ENCODE data around the gene DCAF17.

Gene DCAF17

GRCh38 chr2:171431677-171432167, 2.3 kb upstream of the DCAF17 start:
- no peak for DNase-seq
- TF ChIP-seq CTCF (IDR thresholded peaks at IDR 0.05) = no peak
- Histone ChIP-seq H3K9me3 (no peaks in the 10 kb centered on the region), H3K36me3 (peaks cover 0 to 8% (median 2%) of the 10 kb centered on the region in 3 donors), H3K27ac (no peak overlapping the region), H3K4me1 (peaks cover 0 to 12% (median 6%) of the 10 kb centered on the region in 4 donors), H3K4me3 (no peak overlapping the region), H3K27me3 (no peaks in the 10 kb centered on the region)
- intact Hi-C loops (cut with DNase I; ENCODE audit: low total_unique reads) = loop anchor here (5.0 kb wide), 2 partner anchors 91 to 459 kb away; partner anchors contain the start of gene CYBRD1

- no peak for DNase-seq
- H3K9me3 ChIP-seq = no peaks in the 10 kb centered on the region
- H3K27me3 ChIP-seq = no peaks in the 10 kb centered on the region
- intact Hi-C loops (cut with DNase I; ENCODE audit: low total_unique reads) = loop anchor here (5.0 kb wide), 2 partner anchors 90 to 460 kb away; partner anchors contain the start of gene CYBRD1
- TF ChIP-seq CTCF (IDR thresholded peaks at IDR 0.05) = no peak
- H3K36me3 ChIP-seq = peaks cover 4 to 12% (median 7%) of the 10 kb centered on the region in 3 donors
- no peak overlapping the region for H3K27ac ChIP-seq
- peaks cover 0 to 12% (median 6%) of the 10 kb centered on the region in 4 donors for H3K4me1 ChIP-seq
- no peak overlapping the region for H3K4me3 ChIP-seq
Observed at GRCh38 chr2:171432206-171432968, 1.6 kb upstream of the DCAF17 start.

- intact Hi-C loops (cut with DNase I; ENCODE audit: low total_unique reads) = loop anchor here (5.0 kb wide), 2 partner anchors 89 to 461 kb away; partner anchors contain the start of gene CYBRD1
- no peaks in the 10 kb centered on the region for H3K27me3 ChIP-seq
- DNase-seq = no peak
- no peaks in the 10 kb centered on the region for H3K9me3 ChIP-seq
- H3K36me3 ChIP-seq = peaks cover 6 to 12% (median 7%) of the 10 kb centered on the region in 3 donors
- H3K4me1 ChIP-seq = peaks cover 0 to 12% (median 6%) of the 10 kb centered on the region in 4 donors
- no peak for TF ChIP-seq CTCF (IDR thresholded peaks at IDR 0.05)
- H3K4me3 ChIP-seq = peak overlapping the region; percentile 75 to 93
- peak overlapping the region; percentile 94 to 95 for H3K27ac ChIP-seq
Observed at GRCh38 chr2:171432969-171433762, 860 bp upstream of the DCAF17 start.

GRCh38 chr2:171433763-171434012, 338 bp upstream of the DCAF17 start, which contains the start of gene METTL8:
TSS of gene METTL8 (minus strand) at chr2:171433990. CDS start at chr2:171392185, 41,805 bp downstream.
- Histone ChIP-seq H3K36me3 (peaks cover 6 to 14% (median 11%) of the 10 kb centered on the region in 3 donors), H3K4me3 (peak within 1 kb of the TSS; percentile 75 to 93), H3K4me1 (peaks cover 0 to 12% (median 6%) of the 10 kb centered on the region in 4 donors), H3K27ac (peak within 1 kb of the TSS; percentile 94 to 95), H3K9me3 (no peaks in the 10 kb centered on the region), H3K27me3 (no peaks in the 10 kb centered on the region)
- no peak for DNase-seq
- intact Hi-C loops (cut with DNase I; ENCODE audit: low total_unique reads) = loop anchor here (5.0 kb wide), 2 partner anchors 89 to 461 kb away; partner anchors contain the start of gene CYBRD1
- no peak for TF ChIP-seq CTCF (IDR thresholded peaks at IDR 0.05)

- no peak for TF ChIP-seq CTCF (IDR thresholded peaks at IDR 0.05)
- intact Hi-C loops (cut with DNase I; ENCODE audit: low total_unique reads) = no loop called here
- Histone ChIP-seq H3K4me1 (peaks cover 0 to 12% (median 6%) of the 10 kb centered on the region in 4 donors), H3K36me3 (peaks cover 18 to 32% (median 19%) of the 10 kb centered on the region in 3 donors), H3K27ac (no peak overlapping the region), H3K4me3 (no peak overlapping the region), H3K9me3 (no peaks in the 10 kb centered on the region), H3K27me3 (no peaks in the 10 kb centered on the region)
- DNase-seq = no peak
Observed at GRCh38 chr2:171436307-171436706, 2.3 kb downstream of the DCAF17 start.
